GM21619 (cell line): ENCODE measurements around the gene CAMTA1.
"Not testable (repeated sequence)": the region's sequence is repeated elsewhere in the genome, so short reads cannot be mapped to it uniquely, and the experiment has no call there.

Experiments used
- ATAC-seq: cut with Tn5 transposase; IDR thresholded peaks from one replicate; pipeline ENCODE4 v1.9.1; 2021; ENCODE audit not compliant: unreplicated experiment

CAMTA1 gene

GRCh38 chr1:7375781-7376660 lies 590.8 kb downstream of the CAMTA1 start:
- ATAC-seq = no peak

GRCh38 chr1:7376676-7377075 lies 591.4 kb downstream of the CAMTA1 start:
- ATAC-seq = no peak

GRCh38 chr1:7378346-7379130 lies 593.3 kb downstream of the CAMTA1 start:
- no peak for ATAC-seq

- no peak for ATAC-seq
Measured at GRCh38 chr1:7379441-7379971, 594.3 kb downstream of the CAMTA1 start.

GRCh38 chr1:7380068-7380467 lies 594.8 kb downstream of the CAMTA1 start:
- ATAC-seq = not testable (repeated sequence)

GRCh38 chr1:7380712-7381111 lies 595.5 kb downstream of the CAMTA1 start:
- ATAC-seq = no peak

- not testable (repeated sequence) for ATAC-seq
Measured at GRCh38 chr1:7381729-7382128, 596.5 kb downstream of the CAMTA1 start.

- no peak for ATAC-seq
Measured at GRCh38 chr1:7382971-7383370, 597.7 kb downstream of the CAMTA1 start.

GRCh38 chr1:7383671-7384520 lies 598.6 kb downstream of the CAMTA1 start:
- no peak for ATAC-seq

- no peak for ATAC-seq
Measured at GRCh38 chr1:7384679-7385078, 599.4 kb downstream of the CAMTA1 start.

GRCh38 chr1:7385471-7386225 lies 600.4 kb downstream of the CAMTA1 start:
- no peak for ATAC-seq

- ATAC-seq = no peak
Measured at GRCh38 chr1:7386226-7387052, 601.2 kb downstream of the CAMTA1 start.

GRCh38 chr1:7387053-7387927 lies 602.0 kb downstream of the CAMTA1 start:
- ATAC-seq = no peak

GRCh38 chr1:7388141-7388487 lies 602.9 kb downstream of the CAMTA1 start:
- ATAC-seq = no peak

GRCh38 chr1:7388488-7389185 lies 603.4 kb downstream of the CAMTA1 start:
- no peak for ATAC-seq

GRCh38 chr1:7389201-7389905 lies 604.1 kb downstream of the CAMTA1 start:
- no peak for ATAC-seq

GRCh38 chr1:7389906-7390603 lies 604.8 kb downstream of the CAMTA1 start:
- ATAC-seq = no peak
